HL-60/S4 treated with retinoic acid at 250 ng/mL for 4 days and 3 days (cell line): ENCODE data around the gene HSD17B2.

Source experiments
- in situ Hi-C: fragments of 300-500 bp; cut with MboI; formaldehyde crosslinking; loops from 2 replicates; pipeline ENCODE4 v1.7.0; 2022; ENCODE audit warnings: low sequenced_read_pairs

The HSD17B2 gene

DNA sequence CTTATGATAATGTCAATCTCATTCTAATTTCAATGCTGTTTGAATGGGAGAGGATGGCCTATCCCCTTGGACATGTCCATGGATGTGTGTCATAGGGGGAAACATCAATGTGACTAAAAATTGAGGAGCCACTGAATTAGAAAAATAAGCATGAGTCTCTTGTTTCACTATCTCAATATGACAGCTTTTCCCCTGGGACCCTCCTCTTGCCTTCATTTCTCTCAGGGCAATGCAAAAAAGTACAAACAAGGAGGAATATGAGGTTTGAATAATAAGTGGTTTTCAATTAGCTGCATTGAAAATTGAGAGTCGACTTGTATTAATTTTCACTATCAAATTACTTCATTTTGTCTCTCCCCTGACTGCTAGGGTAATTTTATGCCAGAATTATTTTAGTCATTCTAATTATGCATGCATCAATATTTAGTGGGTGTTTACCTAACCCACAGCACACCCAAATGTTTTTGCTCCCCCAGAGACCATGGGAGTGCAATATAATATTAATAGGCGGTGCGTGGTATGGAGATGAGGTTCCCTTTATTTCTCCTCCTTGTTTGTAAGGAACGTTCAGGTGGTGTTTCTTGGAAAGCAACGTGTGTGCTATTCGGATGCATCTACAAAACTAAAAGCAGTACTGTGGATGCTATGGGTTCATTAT is 17.0 kb upstream of the HSD17B2 start:
- in situ Hi-C loops = no loop called here

DNA sequence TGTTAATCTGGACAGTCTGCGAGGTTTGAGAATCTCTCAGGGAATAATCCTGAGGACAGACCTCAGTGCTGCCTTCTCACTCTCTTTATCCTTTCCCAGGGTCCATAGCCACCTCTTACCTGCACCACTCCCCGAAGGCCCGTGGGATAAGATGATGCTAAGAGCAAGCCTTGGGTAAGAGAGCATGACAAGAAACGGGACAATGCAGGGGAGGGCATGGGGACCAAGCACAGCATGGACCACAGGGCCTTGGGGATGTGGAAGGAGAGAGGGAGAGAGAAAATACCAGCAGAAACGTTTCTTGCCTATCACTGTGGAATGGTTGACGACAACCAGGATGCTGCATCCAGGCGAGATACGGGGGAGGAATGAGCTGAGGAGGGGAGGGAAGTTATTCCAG is 15.5 kb upstream of the HSD17B2 start:
- in situ Hi-C loops = no loop called here

DNA sequence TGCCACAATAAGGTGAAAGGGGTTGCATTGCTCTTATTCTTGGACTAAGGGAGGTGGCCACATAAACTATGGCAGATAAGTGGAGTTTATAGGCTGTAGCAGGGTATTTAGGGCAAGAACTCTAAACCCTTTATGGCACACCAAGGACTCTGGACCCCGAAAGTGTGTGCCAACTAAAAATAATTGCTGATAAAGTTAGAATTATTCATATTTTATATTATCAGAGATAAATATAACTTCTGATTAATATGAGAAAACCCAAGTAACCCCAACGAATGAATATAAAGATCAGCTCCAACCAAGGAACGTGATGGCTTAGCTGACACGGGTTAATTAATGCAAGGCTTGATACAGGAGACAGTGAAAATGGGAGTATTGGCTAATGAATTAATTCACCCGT is 15.0 kb upstream of the HSD17B2 start:
- in situ Hi-C loops = no loop called here

DNA sequence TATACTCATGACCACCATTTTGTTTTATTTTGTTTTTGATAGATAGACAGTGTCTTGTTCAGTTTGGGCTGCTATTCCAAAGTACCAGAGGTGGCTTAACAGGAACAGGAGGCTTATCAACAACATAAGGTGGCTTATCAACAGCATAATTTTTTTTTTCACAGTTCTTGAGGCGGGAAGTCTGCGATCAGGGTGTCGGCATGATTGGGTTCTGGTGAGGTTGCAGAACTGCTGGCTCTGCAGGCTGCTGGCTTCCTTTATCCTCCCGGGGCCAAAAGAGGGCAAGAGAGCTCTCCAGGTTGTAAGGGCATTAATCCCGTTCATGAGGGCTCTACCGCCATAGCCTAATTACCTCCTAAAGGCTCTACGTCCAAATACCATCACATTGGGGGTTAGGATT is 11.8 kb upstream of the HSD17B2 start:
- in situ Hi-C loops = no loop called here

DNA sequence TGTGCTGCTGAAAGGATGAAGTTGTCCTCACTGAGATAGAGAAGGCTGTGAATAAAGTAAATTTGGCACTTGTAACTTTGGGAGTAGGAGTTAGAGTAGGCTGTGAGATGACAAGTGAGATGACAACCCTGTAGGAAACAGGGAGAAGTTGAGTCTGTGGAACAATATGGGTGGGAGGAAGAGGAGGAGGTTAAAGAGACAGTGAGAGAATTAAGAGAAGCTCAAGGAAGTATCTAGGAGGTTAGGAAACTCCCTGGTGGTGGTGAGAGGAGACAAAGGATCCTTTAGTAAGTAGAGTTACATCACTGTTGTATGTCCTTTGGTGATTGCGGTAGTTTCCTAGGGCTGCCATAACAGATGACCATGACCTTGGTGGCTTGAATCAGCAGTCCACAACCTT is 10.7 kb upstream of the HSD17B2 start:
- in situ Hi-C loops = no loop called here

DNA sequence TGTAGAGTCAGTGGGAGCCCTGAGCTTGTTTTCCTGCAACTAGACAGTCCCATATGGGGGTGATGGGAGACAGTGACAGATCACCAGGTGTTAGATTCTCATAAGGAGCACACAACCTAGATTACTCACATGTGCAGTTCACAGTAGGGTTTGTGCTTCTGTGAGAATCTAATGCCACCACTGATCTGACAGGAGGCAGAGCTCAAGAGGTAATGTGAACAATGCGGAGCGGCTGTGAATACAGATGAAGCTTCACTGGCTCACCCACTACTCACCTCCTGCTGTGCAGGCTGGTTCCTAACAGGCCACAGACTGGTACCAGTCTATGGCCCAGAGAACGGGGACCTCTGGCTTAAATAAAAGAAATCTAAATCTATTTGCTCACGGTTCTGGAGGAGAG is 10.2 kb upstream of the HSD17B2 start:
- in situ Hi-C loops = no loop called here

DNA sequence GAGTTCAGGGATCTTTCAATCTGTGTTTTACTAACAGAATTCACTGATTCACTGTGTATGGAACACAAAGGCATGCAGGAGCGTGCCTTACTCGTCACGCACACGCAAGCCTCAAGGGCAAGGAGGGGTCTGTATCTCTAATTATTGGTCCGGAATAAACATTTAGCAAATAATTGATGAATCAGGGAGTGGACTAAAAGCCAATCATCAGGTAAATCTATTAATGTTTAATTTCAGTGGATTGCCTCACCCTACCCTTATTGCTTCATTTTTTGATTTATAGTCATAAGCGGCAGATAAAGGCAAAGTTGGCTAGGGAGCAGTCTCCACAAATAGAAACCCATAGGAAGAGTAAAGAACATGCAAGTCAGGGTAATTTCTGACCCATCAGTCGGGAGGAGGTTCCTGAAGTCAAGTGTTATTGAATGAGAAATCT is 7.4 kb upstream of the HSD17B2 start:
- in situ Hi-C loops = no loop called here

DNA sequence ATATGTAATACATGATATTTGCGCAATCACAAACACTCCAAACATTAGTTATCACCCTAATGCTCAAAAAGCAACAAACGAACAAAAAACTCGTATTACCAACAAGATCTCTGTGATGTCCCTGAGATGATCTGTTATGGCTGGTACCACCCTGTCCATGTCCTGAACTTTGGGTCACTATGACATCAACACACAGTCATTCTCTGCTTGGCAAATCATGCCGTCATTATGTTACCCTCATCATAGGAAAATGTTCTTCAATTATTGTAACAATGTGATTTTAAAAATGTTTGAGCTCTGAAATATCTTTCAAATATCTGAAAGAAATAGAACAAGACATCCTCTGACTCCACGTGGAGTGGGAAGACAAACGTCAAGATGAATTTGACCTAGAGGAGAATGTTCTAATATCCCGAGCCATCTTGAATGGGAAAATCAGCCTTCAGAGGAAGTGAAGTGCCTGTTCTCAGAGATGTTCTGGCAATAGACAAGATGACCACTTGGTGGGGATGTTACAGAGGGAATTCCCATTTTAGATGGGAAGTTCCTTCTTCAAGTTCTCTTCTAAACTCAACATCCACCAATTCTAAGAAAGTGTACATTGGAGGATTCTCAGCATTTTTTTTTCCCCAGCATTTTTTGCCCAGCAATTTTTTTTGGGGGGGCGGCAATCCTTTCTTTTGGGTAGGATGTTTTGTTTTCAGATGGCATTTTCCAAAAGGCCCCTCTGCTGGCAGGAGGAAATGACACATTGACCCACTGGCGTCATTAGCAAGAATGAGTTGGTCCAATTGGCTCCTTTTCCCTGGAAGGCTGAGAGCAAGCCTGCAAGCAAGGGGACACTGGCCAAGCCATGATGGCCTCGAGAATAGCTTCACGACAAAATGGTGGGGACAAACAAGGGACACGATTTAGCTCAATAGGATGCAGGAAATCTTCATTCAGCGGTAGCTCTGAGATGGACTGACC is 3.7 kb upstream of the HSD17B2 start:
- in situ Hi-C loops = no loop called here

DNA sequence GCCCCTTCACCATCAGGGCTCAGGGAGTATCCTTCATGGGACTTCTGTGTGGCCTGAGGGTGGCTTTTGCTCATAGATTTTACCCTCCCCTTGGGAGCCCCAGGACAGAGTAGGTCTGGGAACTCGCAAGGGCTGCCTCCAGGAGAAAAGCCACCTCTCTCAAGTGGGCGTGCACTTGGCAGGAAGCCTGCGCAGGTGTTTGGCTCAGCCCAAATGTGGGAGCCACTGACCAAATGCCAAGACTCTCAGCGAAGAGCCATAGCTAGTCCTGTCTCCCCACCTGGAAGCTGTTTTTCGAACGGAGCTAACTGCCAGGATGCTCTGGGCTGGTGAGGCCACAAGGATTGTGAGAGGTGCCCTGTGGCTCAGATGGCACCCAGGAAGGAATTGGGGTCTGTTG is 2.0 kb upstream of the HSD17B2 start:
- in situ Hi-C loops = no loop called here

DNA sequence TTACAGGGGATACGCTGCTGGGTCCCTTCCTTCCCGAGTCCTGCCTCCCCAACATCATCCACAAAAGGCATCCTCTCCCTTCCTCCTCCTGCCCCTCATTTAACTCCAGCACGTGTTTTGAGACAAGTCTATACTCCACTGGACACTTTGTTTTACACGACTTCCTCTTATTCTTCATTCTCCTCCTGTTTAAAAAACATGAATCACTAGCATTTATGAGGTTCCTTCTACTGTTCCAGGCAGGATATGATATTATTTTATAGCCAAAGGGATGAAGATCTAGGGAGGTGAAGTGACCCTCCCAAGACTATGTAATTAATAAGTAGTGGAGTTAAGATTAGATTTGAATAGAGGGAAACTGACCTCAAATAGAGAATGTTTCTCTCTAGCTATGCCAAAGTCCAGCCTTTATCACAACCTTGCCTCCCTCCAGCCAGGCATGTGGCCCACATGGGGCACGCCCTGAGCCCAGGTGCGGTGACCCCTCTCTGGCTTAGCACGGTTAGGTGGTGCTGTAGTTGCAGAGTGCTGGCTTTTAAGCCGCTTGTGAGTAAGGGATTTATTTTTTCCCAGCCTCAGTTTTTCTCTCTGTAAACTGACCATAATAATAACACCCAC is 1.3 kb upstream of the HSD17B2 start:
- in situ Hi-C loops = no loop called here

DNA sequence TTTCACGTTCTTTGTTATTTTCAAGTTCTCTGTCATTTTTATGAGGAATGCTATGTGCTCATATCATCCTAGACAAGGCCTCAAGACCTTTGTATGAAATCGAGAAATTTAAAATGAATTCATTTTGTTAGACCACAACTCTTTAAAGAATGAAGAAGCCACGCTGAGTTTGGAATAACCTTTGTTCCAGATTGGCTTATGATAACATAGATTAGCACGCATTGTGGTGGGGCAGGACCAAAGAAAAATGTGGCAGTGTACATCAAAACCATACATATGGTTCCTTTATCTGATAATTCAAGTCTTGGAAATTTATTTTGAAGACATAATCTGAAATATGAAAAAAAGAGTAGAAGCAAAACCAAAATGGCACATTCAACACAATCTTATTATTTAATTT is 2.2 kb downstream of the HSD17B2 start:
- in situ Hi-C loops = no loop called here

DNA sequence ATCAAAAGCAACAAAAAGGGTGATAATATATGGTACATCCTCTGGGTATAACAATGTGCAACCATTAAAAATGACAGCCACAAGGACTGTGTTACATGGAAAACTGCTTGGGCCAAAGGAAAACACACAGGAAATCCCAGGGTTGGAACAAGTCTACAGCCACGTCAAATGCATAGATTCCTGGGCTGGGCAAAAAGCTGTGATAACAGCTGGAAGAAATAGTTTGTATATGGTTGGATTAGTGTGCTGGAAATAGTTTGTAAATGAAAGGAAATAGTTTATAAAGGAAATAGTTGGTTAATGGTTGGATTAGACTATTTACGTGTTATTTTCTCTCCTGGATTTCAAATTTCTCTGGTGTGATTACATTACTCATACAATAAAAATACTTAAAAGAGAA is 2.6 kb downstream of the HSD17B2 start:
- in situ Hi-C loops = no loop called here

DNA sequence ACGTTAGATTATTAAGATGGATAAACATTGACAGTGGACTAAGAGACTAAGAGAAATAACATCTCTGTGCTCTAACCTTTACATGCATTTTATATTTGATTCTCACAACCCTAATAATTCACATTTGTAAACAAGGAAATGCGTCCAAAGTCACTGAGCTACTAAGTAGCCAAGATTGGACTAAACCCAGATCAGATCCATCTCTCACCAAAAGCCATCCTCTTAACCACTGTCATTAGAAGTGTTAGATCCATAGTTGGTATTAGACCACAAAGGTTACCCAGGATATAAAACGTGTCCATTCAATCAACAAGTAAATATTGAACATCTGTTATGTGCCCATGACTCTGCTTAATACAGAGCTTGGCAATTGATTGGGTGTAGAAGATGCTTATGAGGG is 5.2 kb downstream of the HSD17B2 start:
- in situ Hi-C loops = no loop called here

DNA sequence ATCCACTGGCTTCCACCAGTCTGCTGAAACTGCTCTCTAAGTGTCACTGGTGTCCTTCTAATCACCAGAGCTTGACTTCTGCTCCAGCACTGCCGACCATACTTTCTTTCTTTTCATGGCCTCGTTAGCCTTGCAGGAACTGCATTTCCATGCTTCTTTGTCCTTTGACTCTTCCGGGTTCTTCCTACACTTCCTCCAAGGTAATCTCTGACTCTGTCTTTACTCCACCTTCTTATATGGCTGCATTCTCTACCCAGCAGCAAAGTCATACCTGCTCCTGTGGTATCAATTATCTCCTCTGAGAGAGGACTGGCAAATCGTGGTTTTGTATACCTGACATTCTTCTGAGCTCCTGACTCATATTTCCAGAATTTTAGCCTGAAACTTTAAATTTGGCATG is 6.5 kb downstream of the HSD17B2 start:
- in situ Hi-C loops = no loop called here

DNA sequence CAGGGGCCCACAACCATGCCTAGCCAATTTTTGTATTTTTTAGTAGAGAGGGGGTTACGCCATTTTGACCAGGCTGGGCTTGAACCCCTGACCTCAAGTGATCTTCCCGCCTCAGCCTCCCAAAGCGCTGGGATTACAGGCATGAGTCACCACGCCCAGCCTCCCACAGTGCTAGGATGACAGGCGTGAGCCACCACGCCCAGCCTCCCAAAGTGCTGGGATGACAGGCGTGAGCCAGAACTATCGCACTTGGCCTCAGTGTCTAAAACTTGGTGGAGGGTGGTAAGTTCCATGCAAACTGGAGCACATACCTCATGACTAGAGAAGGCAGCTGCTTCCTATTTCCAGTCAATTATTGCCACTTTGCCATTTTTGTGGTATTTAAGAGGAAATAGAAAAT is 7.1 kb downstream of the HSD17B2 start:
- in situ Hi-C loops = no loop called here

DNA sequence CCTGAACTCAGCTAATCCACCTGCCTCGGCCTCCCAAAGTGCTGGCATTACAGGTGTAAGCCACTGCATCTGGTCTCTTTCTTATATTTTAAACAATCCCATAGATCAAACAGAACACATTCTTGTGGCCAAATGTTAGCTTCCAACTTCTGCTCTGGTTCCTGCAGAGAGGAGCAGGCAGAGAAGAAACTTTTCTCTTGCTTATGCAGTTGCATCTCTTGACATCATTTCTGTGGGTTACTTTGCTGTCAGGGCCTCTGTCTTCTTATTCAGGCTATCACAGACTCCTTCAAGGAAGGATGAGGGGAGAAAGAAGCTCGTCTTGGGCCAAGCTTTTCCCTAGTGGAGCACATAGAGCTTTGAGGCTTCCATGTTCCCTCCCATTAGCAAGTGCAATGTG is 7.8 kb downstream of the HSD17B2 start:
- in situ Hi-C loops = no loop called here

DNA sequence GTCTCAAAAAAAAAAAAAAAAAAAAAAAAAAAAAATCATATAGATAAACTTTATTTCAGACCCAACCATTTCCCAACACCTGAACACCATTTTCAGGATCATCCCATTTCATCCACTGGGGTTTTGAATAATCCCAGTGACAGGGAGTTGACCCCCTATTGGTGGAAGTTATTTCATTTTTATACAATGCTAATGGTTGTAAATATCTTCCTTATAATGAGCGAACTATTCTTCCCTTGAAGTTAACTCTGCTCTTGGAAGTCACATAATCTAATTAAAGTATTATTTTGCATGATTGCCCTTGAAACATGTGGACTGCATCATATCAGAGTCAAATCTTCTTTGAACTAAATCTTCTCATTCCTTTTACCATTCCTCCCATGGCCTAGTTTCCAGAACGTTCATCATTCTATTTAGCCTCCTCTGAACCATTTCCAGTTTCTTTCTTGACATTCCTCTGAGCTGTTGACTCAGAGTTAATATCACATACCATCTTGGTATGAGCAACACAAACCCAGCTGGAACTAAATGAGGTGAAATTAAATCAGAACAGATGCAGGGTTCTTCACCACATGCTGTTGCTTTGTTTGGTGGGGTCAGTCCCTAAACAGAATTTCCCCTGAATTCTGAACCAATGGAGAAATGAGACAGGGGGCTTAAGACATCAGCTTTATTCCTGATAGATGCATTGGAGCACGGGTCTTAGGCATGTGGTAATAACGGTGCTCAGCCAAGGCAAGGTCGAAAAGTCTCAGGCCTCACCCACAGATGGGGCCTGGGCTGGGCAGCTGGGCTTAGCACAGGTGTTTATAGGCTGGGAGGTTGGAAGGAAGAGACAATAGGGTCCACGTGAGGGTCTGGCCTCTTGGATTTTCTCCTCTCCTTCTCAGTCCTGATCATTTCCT is 8.9 kb downstream of the HSD17B2 start:
- in situ Hi-C loops = no loop called here

DNA sequence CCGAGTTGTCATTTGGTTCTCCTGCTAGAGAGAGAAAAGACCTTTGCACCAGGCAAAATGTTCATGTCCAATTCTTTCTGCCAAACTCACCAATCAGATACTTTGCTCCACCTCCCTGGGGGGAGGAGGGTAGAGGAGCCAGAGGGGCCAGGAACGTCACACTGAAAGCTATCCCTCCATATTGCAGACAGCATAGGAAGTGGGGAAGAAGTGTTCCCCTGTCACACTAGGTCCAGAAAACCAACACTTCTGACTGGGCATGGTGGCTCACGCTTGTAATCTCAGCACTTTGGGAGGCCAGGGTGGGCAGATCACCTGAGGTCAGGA is 9.5 kb downstream of the HSD17B2 start:
- in situ Hi-C loops = no loop called here

DNA sequence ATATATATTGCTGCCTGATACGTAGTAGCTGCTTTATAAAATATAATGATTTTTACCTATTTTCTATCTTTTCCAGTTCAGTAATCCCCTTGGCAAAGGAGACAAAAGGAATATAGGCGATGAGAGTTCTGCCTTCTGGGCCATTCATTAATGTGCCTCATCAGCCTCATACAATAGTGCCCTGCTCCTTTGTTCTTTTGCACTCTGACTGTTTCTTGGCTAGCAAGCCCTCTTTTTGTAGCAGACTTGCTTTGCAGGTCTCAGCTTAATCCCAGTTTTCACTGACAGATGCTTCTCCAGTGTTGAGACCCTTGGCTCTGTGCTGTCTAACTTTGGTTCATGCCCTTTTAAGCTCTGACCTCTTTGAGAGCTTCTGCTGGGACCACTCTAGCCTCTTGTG is 10.4 kb downstream of the HSD17B2 start:
- in situ Hi-C loops = no loop called here

DNA sequence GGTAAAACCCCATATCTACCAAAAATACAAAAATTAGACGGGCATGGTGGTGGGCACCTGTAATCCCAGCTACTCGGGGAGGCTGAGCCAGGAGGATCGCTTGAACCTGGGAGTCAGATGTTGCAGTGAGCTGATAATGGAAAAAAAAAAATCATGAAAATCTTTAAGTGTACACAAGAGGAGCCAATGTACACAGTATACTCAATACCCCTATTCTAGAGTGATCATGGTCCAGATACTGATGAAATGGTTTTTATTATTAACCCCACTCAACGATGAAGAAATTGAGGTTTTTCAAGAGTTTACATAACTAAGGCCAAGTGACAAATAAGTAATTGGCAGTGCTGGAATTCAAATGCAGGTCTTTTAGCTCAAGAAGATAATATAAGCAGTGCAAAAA is 11.5 kb downstream of the HSD17B2 start:
- in situ Hi-C loops = no loop called here

DNA sequence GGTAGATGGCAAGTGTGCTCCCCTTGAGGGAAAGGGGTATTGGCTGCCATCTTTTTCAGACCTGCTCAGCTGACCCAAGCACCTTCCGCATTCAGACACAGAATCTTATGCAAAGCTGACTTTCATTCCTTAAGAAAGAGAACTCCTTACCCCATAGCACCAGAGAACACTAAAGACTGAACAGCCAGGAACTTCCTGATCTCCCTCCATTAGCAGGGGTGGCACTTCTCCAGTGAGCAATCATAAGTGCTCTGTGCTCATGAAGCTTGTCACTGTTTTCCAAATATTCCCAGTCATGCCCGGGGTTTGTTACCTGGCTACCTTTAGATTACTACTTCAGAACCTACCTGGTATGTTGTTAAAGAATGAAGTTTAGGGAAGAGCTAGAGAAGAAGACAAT is 11.9 kb downstream of the HSD17B2 start:
- in situ Hi-C loops = no loop called here
